ENCODE measurements around the gene NOXO1.

- TF ChIP-seq REST (IDR thresholded peaks at IDR 0.05; ENCODE audit: borderline replicate concordance) (no peak), POLR2AphosphoS5 (IDR thresholded peaks at IDR 0.05) (no peak), TAF1 (IDR thresholded peaks at IDR 0.05; ENCODE audit: low read depth) (no peak), SMC3 (conservative IDR thresholded peaks at IDR 0.05; ENCODE audit: poor library complexity) (no peak), CTCF (IDR thresholded peaks at IDR 0.05; ENCODE audit: poor library complexity, severe bottlenecking) (no peak)
Observed at GRCh38 chr16:2009164-2009711, 28.0 kb upstream of the NOXO1 start.

Measured in neural cell (in vitro differentiated cells).